22Rv1 (cell line): ENCODE data around the gene LPIN2.
"Not testable (repeated sequence)": the region's sequence is repeated elsewhere in the genome, so short reads cannot be mapped to it uniquely, and the experiment has no call there.

Experiments
- H3K27ac ChIP-seq: fragments of 450-650 bp; 2 replicates; pipeline ENCODE4 v1.5.1; 2017
- CTCF ChIP-seq: fragments of 450-650 bp; IDR thresholded peaks from 2 replicates; pipeline ENCODE4 v1.5.1; 2017; ENCODE audit warnings: mild to moderate bottlenecking
- ZFX ChIP-seq: fragments of 450-650 bp; IDR thresholded peaks from 2 replicates; pipeline ENCODE4 v1.6.1; 2017; ENCODE audit warnings: antibody characterized with exemption, borderline replicate concordance

LPIN2 gene

GRCh38 chr18:3014503-3015203 lies 1.7 kb upstream of the LPIN2 start:
- no peak for TF ChIP-seq CTCF
- no peak for TF ChIP-seq ZFX
- no peak overlapping the region for H3K27ac ChIP-seq

GRCh38 chr18:3012136-3013023 lies 564 bp downstream of the LPIN2 start:
- H3K27ac ChIP-seq: peak overlapping the region; percentile 64
- no peak for TF ChIP-seq CTCF
- TF ChIP-seq ZFX: no peak

GRCh38 chr18:3010086-3010485 lies 2.9 kb downstream of the LPIN2 start:
- TF ChIP-seq CTCF (no peak), ZFX (no peak)
- H3K27ac ChIP-seq: no peak overlapping the region

GRCh38 chr18:3008541-3008940 lies 4.4 kb downstream of the LPIN2 start:
- H3K27ac ChIP-seq: no peak overlapping the region
- TF ChIP-seq ZFX (no peak), CTCF (no peak)

- no peak overlapping the region for H3K27ac ChIP-seq
- TF ChIP-seq CTCF (no peak), ZFX (no peak)
These were observed 5.5 kb downstream of the LPIN2 start for GRCh38 chr18:3007491-3007890.

- no peak overlapping the region for H3K27ac ChIP-seq
- TF ChIP-seq CTCF: no peak
- no peak for TF ChIP-seq ZFX
These were observed 7.5 kb downstream of the LPIN2 start for GRCh38 chr18:3005462-3005861.

- not testable (repeated sequence) for H3K27ac ChIP-seq
These were observed 9.2 kb downstream of the LPIN2 start for GRCh38 chr18:3003766-3004165.
